Breast epithelium (tissue), 3 donors: ENCODE data around the gene AMPD2.
"Not testable (repeated sequence)": the region's sequence is repeated elsewhere in the genome, so short reads cannot be mapped to it uniquely, and the experiment has no call there.

Source experiments
- CTCF ChIP-seq, 3 donors: fragments of 450-650 bp; IDR thresholded peaks; one replicate each; pipeline ENCODE4 v1.5.1; 2016 to 2017; ENCODE audit warnings: antibody characterized with exemption in 3 of 3, mild to moderate bottlenecking in 3 of 3, moderate library complexity in 3 of 3
- POLR2A ChIP-seq: fragments of 450-650 bp; IDR thresholded peaks from one replicate; pipeline ENCODE4 v1.6.1; 2016; ENCODE audit warnings: antibody characterized with exemption, mild to moderate bottlenecking, moderate library complexity
- POLR2AphosphoS5 ChIP-seq, 3 donors: sonication (generic); formaldehyde crosslinking; IDR thresholded peaks; one replicate each; pipeline ENCODE4 v1.6.1; 2017; ENCODE audit warnings: antibody characterized with exemption in 3 of 3

GRCh38 chr1:109678637-109679036, 59.0 kb downstream of the AMPD2 start:
- TF ChIP-seq CTCF (IDR thresholded peaks at IDR 0.05); POLR2A; POLR2AphosphoS5 (IDR thresholded peaks at IDR 0.05): not testable (repeated sequence)
